GM12873 (cell line): ENCODE measurements around the gene ESR2.
A peak's percentile ranks its signal among the peaks of the same experiment; 100 is the strongest.

Experiments used
- TF ChIP-seq, protein P1 (sequence below): IDR thresholded peaks from 2 replicates; pipeline ENCODE4 v1.5.1; 2012; ENCODE audit warnings: low read depth, mild to moderate bottlenecking, moderate library complexity, low read length, control low read depth; ENCODE audit not compliant: insufficient read depth; ENCODE audit errors: missing control alignments

Gene ESR2

DNA sequence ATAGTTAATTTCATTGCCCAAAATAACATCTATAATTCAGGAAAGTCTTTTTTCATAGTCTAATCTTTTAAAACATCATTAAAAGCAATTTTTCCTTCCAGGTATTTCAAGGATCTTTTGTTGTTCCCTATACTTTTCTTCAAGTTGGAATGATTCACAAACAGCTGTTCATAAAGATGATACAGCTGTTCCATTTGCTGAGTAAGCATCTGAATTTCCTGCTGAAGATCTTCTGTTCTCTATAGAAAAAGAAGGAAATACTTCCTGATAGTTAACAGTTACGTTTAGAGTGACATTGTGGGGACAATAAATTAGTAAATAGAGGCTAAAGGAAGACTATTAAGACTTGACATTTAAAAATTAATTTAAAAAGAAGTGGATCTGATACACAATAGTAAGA, 30.3 kb upstream of the ESR2 start:
- TF ChIP-seq, protein P1, sequence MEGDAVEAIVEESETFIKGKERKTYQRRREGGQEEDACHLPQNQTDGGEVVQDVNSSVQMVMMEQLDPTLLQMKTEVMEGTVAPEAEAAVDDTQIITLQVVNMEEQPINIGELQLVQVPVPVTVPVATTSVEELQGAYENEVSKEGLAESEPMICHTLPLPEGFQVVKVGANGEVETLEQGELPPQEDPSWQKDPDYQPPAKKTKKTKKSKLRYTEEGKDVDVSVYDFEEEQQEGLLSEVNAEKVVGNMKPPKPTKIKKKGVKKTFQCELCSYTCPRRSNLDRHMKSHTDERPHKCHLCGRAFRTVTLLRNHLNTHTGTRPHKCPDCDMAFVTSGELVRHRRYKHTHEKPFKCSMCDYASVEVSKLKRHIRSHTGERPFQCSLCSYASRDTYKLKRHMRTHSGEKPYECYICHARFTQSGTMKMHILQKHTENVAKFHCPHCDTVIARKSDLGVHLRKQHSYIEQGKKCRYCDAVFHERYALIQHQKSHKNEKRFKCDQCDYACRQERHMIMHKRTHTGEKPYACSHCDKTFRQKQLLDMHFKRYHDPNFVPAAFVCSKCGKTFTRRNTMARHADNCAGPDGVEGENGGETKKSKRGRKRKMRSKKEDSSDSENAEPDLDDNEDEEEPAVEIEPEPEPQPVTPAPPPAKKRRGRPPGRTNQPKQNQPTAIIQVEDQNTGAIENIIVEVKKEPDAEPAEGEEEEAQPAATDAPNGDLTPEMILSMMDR = no peak

DNA sequence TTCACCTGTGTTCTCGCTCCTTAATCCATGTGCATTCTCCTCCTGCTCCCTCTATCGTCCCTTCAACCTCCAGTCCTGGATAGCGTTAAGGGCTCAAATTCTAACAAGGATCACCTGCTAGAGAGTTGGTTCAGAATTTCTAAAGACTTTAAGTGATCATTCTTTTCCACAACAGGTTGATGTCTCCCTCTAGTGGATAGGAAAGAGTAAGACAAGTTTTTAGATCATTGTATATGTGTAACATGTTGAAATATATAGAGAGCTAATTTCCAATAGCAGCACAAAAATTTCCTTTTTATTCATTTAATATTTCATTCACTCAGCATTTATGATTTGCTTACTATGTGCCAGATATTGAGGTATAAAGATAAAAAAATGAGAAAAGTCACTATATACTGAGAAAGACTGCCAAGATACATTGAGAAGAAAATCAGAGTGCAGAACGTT, 9.3 kb upstream of the ESR2 start:
- TF ChIP-seq, protein P1 = peak; percentile 67

DNA sequence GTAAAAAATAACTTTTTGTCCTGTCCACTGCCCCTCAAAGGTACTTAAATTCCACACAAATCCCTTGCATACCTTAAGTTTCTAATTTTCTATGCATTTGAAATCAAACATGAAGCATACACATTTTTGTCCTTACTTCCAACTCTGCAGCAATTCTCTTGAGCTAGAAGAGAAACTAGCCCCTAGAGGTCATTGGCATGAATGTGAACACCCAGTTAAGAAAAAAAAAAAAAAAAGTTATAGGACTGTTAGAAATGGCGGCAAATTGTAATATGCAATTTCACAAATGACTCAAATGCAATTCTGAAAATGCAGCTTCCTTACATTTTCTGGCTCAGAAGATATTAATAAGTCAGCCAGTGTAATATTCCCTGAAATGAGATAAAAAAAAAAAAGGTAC, 4.6 kb upstream of the ESR2 start:
- TF ChIP-seq, protein P1 = no peak

DNA sequence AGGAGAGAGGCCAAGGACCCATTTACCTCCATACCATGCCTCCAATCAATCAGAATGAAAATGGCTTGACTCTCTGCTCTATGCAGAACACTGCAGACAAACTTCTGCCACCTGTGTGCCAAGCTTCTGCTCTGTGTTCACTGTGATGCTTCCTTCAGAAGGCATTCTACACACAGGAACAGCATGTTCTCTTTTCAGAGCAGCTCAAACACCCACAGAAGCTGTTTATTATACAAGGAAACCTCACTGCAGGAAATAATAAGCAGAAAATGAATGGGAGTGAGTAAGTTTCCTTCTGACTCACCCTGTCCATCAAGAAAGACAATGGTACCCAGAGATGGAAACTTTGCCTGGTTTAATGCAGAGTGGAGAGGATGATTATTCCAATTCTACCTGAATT, 2.4 kb upstream of the ESR2 start:
- TF ChIP-seq, protein P1 = no peak

DNA sequence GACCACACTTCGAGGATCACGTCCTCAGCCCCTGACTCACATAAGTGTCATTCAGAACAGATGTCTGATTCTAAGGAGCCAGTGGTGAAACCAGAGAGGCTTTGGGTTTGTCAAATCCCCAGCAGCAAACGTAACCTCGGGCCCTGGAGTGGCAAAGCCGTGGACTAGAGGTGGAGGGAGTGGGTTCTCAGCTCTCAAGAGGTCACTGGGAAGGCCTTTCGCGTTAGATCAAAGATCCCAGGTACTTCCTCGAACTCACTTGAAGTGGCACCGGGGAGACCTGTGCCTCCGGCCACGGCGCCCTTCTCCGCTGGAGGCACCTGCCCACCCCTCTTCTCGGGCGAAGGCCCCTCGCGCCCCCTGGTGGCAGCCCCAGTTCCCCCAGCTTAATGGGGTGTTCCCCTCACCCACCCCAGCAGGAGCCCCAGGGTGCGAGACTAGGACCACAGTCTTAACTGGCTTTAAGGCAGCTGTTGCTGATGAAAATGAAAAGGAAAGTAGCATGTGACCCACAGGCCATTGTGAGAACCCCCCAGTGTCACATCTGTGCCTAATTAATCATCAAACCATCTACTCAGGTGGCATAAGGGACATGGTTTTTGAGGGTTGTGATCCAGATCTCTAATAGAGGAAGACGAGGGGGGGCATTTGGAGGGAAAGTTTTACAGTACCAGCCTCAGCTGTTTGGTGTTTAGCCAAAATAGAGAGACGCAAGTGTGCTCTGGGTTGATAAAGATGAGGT, 672 bp upstream of the ESR2 start:
- TF ChIP-seq, protein P1 = peak; percentile 95

DNA sequence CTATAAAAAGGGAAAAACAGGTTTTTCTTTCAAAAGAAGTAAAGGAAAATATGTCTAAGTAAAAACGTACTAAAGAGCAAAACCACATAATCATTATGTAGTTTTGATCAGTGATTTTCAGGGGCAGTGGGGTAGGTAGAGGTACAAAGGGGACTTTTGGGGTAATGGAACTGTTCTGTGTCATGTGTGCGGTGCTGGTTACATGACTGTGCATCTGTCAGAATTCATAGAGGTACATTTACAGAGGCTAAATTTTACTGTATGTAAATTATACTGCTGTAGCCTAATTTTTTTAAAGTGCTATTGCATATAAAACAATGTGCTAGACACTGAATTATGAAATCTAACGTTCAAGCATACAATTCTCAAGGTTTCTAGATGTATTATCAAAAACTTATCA, 2.0 kb downstream of the ESR2 start:
- TF ChIP-seq, protein P1 = no peak

DNA sequence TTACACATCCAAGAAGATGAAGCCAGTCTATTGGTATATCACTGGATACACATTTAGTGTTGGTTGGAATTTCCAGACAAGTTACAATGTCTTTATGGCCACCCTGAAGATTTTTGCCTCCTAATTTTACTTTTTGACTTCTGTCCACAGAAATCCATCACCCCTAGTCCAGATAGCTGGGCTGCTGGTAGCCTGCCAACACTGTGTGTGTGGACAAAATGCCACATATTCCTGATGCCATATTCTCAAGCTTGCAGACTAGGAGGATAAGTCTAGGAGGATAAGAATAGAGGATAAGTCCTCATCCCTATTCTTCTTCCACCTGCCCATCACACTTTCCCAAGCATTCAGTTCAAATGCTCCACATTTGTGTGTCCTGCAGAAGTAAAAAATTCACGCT, 4.6 kb downstream of the ESR2 start:
- TF ChIP-seq, protein P1 = no peak
